GM10847 (cell line): ENCODE measurements around the gene CD163.

Experiments used
- POLR2A ChIP-seq: IDR thresholded peaks from 2 replicates; pipeline ENCODE4 v1.6.1; 2011; ENCODE audit not compliant: insufficient read length; ENCODE audit errors: extremely low read depth

Gene CD163

GRCh38 chr12:7460375-7461259 is 43.0 kb downstream of the CD163 start:
- TF ChIP-seq POLR2A, result no peak

- TF ChIP-seq POLR2A, result no peak
Observed at GRCh38 chr12:7459973-7460372, 43.6 kb downstream of the CD163 start.

- no peak for TF ChIP-seq POLR2A
Observed at GRCh38 chr12:7451756-7452155, 51.8 kb downstream of the CD163 start.

- TF ChIP-seq POLR2A, result no peak
Observed at GRCh38 chr12:7450667-7451066, 52.9 kb downstream of the CD163 start.

- TF ChIP-seq POLR2A, result no peak
Observed at GRCh38 chr12:7448099-7448498, 55.5 kb downstream of the CD163 start.

- no peak for TF ChIP-seq POLR2A
Observed at GRCh38 chr12:7444537-7444936, 59.0 kb downstream of the CD163 start.

- TF ChIP-seq POLR2A, result no peak
Observed at GRCh38 chr12:7444076-7444475, 59.5 kb downstream of the CD163 start, which contains the start of gene CD163L1. Gene CD163L1 (minus strand): TSS chr12:7444153. CDS start chr12:7444127, 26 bp downstream.

GRCh38 chr12:7441216-7441615 is 62.4 kb downstream of the CD163 start:
- no peak for TF ChIP-seq POLR2A

GRCh38 chr12:7439579-7440505 is 63.7 kb downstream of the CD163 start:
- no peak for TF ChIP-seq POLR2A

- no peak for TF ChIP-seq POLR2A
Observed at GRCh38 chr12:7434670-7435069, 68.9 kb downstream of the CD163 start.

- TF ChIP-seq POLR2A, result no peak
Observed at GRCh38 chr12:7433276-7433822, 70.2 kb downstream of the CD163 start.

GRCh38 chr12:7431993-7432685 is 71.4 kb downstream of the CD163 start:
- TF ChIP-seq POLR2A, result no peak
